AG09309 (cell line): ENCODE measurements around the gene LCE3B.
"Not testable (repeated sequence)": the region's sequence is repeated elsewhere in the genome, so short reads cannot be mapped to it uniquely, and the experiment has no call there.

Experiments
- DNase-seq: peaks from one replicate; pipeline ENCODE4 v3.0.0-alpha.2; 2010; ENCODE audit warnings: low read depth
- H3K4me3 ChIP-seq: 2 replicates; pipeline ENCODE4 v1.5.1; 2011; ENCODE audit warnings: mild to moderate bottlenecking, low read depth, low read length, moderate library complexity; ENCODE audit not compliant: control insufficient read depth
- CTCF ChIP-seq: IDR thresholded peaks from 2 replicates; pipeline ENCODE4 v1.5.1; 2011; ENCODE audit warnings: mild to moderate bottlenecking, low read depth, low read length, inconsistent platforms; ENCODE audit not compliant: insufficient read depth, control insufficient read depth; ENCODE audit errors: missing control alignments

The LCE3B gene

GRCh38 chr1:152613511-152613910, at the start of gene LCE3B:
Gene LCE3B (plus strand): TSS chr1:152613811. CDS start chr1:152613811, 0 bp downstream.
- no peak within 1 kb of the TSS for H3K4me3 ChIP-seq
- TF ChIP-seq CTCF = no peak
- no peak for DNase-seq

GRCh38 chr1:152565115-152565514, 48.5 kb upstream of the LCE3B start:
- DNase-seq = no peak
- TF ChIP-seq CTCF = no peak
- no peak overlapping the region for H3K4me3 ChIP-seq

GRCh38 chr1:152565535-152566215, 47.9 kb upstream of the LCE3B start:
- no peak for TF ChIP-seq CTCF
- no peak for DNase-seq
- no peak overlapping the region for H3K4me3 ChIP-seq

- no peak for TF ChIP-seq CTCF
- DNase-seq = no peak
Observed at GRCh38 chr1:152566681-152567080, 46.9 kb upstream of the LCE3B start, which contains the start of gene LCE3E. Gene LCE3E (minus strand): TSS chr1:152566780. CDS start chr1:152566208, 572 bp downstream.

GRCh38 chr1:152577168-152577567, 36.4 kb upstream of the LCE3B start:
- no peak for DNase-seq
- TF ChIP-seq CTCF = no peak

More at GRCh38 chr1:152566681-152567080, 46.9 kb upstream of the LCE3B start, which contains the start of gene LCE3E:
- H3K4me3 ChIP-seq = no peak within 1 kb of the TSS

GRCh38 chr1:152579526-152579925, 34.1 kb upstream of the LCE3B start:
- not testable (repeated sequence) for DNase-seq, H3K4me3 ChIP-seq

More at GRCh38 chr1:152577168-152577567, 36.4 kb upstream of the LCE3B start:
- no peak overlapping the region for H3K4me3 ChIP-seq

- TF ChIP-seq CTCF = no peak
- DNase-seq = no peak
- H3K4me3 ChIP-seq = no peak within 1 kb of the TSS
Observed at GRCh38 chr1:152580433-152580832, 33.2 kb upstream of the LCE3B start, which contains the start of gene LCE3D. Gene LCE3D (minus strand): TSS chr1:152580516. CDS start chr1:152579936, 580 bp downstream.
